Nephron progenitor cell (in vitro differentiated cells): ENCODE data around the gene POLE.
A peak's percentile ranks its signal among the peaks of the same experiment; 100 is the strongest.

ENCODE experiments used
- DNase-seq: peaks from one replicate; pipeline ENCODE4 v3.0.0; 2021
- H3K27ac Mint-ChIP-seq: 2 replicates; pipeline ENCODE4 v1.8.0; 2021; ENCODE audit warnings: mild to moderate bottlenecking, moderate library complexity, mixed read lengths
- H3K27me3 Mint-ChIP-seq: 2 replicates; pipeline ENCODE4 v1.8.0; 2021; ENCODE audit warnings: mild to moderate bottlenecking, low read depth, mixed read lengths; ENCODE audit not compliant: poor library complexity
- H3K36me3 Mint-ChIP-seq: 2 replicates; pipeline ENCODE4 v1.8.0; 2021; ENCODE audit warnings: low read depth, mixed read lengths
- H3K4me1 Mint-ChIP-seq: 2 replicates; pipeline ENCODE4 v1.8.0; 2021; ENCODE audit warnings: mixed read lengths
- H3K4me3 Mint-ChIP-seq: 2 replicates; pipeline ENCODE4 v1.8.0; 2021; ENCODE audit warnings: mild to moderate bottlenecking, moderate library complexity, mixed read lengths
- H3K9me3 Mint-ChIP-seq: 2 replicates; pipeline ENCODE4 v1.8.0; 2021; ENCODE audit warnings: mild to moderate bottlenecking, moderate library complexity, mixed read lengths
- TF ChIP-seq, protein P1 (sequence below): fragments of 200-600 bp; sonication (generic); IDR thresholded peaks from 2 replicates; pipeline ENCODE4 v1.5.0; 2021; ENCODE audit warnings: antibody characterized with exemption

POLE gene

DNA sequence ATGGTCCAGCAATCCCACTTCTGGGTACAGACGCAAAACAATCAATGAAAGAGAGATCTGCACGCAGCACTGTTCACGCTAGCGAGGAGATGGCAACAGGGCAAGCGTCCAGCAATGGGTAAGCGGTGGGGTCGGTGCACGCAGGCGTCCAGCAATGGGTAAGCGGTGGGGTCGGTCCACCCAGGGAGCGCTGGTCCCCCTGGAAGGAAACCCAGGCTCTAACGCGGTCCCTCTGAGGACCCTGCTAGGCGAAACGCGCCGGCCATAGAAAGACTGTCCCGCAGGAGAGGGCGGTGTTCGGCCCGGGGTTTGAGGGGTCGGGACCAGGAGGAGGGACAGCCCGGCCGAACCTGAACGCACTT lies 22.9 kb upstream of the POLE start:
- peak; percentile 47 for DNase-seq
- Mint-ChIP-seq H3K27ac (peak overlapping the region; percentile 83), H3K9me3 (peaks cover 14% of the 10 kb centered on the region), H3K36me3 (peaks cover 29% of the 10 kb centered on the region), H3K4me3 (peak overlapping the region; percentile 92), H3K4me1 (peaks cover 16% of the 10 kb centered on the region), H3K27me3 (peaks cover 3% of the 10 kb centered on the region)
- TF ChIP-seq, protein P1, sequence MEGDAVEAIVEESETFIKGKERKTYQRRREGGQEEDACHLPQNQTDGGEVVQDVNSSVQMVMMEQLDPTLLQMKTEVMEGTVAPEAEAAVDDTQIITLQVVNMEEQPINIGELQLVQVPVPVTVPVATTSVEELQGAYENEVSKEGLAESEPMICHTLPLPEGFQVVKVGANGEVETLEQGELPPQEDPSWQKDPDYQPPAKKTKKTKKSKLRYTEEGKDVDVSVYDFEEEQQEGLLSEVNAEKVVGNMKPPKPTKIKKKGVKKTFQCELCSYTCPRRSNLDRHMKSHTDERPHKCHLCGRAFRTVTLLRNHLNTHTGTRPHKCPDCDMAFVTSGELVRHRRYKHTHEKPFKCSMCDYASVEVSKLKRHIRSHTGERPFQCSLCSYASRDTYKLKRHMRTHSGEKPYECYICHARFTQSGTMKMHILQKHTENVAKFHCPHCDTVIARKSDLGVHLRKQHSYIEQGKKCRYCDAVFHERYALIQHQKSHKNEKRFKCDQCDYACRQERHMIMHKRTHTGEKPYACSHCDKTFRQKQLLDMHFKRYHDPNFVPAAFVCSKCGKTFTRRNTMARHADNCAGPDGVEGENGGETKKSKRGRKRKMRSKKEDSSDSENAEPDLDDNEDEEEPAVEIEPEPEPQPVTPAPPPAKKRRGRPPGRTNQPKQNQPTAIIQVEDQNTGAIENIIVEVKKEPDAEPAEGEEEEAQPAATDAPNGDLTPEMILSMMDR, result no peak

DNA sequence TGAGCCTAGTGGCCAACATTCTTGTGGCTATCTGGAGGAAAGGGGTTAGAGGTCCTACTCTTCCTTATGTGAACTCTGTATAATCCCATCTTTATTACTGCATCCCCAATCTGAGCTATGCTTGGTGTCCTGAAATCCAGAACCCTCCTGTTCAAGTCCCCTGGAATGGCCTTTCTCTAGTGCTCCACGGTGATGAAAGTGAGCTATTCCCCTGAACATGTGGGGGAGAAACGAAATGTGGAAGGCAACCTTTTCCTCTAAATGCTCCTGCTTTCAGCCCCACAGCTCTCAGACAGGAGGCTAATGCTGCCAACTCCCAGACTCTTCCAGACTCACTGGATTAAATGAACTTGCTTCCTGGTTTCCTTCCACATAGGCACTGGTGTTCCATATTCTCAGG lies 21.0 kb upstream of the POLE start:
- no peak for DNase-seq
- TF ChIP-seq, protein P1, result no peak
- Mint-ChIP-seq H3K36me3 (peaks cover 31% of the 10 kb centered on the region), H3K4me3 (peak overlapping the region; percentile 32), H3K27ac (peak overlapping the region; percentile 53), H3K9me3 (peaks cover 14% of the 10 kb centered on the region), H3K4me1 (peaks cover 25% of the 10 kb centered on the region), H3K27me3 (peaks cover 4% of the 10 kb centered on the region)

DNA sequence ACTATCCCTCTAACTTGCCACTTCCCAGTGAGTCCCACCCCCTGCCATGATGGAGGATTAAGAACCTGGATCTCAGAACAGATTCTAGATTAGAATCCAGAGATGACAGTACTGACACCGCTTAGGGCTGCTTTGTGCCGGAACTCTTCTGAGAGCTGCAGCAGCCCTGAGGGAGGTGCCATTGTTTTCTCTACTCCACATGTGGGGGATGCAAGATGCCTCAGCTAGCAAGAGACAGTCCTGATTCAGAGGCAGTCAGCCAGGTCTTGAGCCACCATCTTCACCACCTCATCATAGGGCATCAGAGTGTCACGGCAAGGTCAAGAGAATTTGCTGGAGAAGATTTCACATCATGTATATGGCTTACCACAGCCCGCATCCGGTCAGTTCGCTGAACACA lies 20.1 kb upstream of the POLE start:
- TF ChIP-seq, protein P1, result no peak
- Mint-ChIP-seq H3K4me3 (no peak overlapping the region), H3K27me3 (peaks cover 6% of the 10 kb centered on the region), H3K27ac (peak overlapping the region; percentile 10), H3K36me3 (peaks cover 31% of the 10 kb centered on the region), H3K4me1 (peaks cover 33% of the 10 kb centered on the region), H3K9me3 (peaks cover 14% of the 10 kb centered on the region)
- DNase-seq, result no peak

DNA sequence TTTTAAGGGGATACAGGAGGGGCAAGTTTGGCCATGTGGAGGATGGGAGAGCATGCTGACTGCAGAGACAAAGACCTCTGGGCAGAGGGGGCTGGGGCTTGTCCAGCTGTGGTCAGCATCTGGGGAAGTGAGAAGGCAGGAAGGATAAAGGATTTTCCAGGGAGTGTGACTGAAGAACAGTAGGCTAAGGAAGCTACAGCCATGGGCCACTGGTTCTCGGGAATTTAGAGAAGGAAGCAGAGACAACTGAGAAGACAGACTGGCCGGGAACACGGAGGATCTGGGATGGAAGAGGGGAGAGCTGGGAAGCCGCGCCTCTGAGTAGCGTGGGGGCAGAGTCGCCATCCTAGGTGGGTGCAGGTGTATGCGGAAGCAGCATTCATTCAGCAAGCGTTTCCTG lies 16.5 kb upstream of the POLE start:
- Mint-ChIP-seq H3K27ac (peak overlapping the region; percentile 94), H3K9me3 (peaks cover 14% of the 10 kb centered on the region), H3K27me3 (peaks cover 3% of the 10 kb centered on the region), H3K4me3 (peak overlapping the region; percentile 24), H3K4me1 (peaks cover 32% of the 10 kb centered on the region), H3K36me3 (peaks cover 45% of the 10 kb centered on the region)
- TF ChIP-seq, protein P1, result no peak
- DNase-seq, result no peak

DNA sequence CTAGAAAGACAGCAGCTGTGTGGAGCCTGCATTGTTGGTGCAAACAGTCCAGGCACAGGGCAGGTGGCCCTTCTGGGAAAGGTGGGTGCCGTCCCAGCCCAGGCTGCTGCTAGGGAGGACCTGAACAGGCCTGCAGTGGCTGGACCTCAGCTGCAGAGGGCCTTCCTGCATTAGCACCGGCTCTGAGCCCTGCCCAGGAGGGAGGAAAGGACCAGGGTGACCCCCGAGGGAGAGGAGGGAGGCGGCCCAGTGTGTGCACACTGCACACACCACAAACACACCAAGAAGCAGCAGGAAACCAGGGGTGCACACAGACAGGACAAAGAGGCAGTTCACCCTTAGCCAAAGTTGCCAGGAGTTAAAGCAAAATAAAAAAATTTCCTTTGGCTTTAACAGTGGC lies 15.5 kb upstream of the POLE start:
- peaks cover 47% of the 10 kb centered on the region for H3K36me3 Mint-ChIP-seq

More for the DNA sequence above, 15.5 kb upstream of the POLE start:
- Mint-ChIP-seq H3K27me3 (peaks cover 3% of the 10 kb centered on the region), H3K9me3 (peaks cover 7% of the 10 kb centered on the region), H3K27ac (peak overlapping the region; percentile 94), H3K4me1 (peaks cover 32% of the 10 kb centered on the region), H3K4me3 (no peak overlapping the region)
- DNase-seq, result no peak
- TF ChIP-seq, protein P1, result no peak
